HG02571 (cell line): ENCODE data around the gene AFDN.

ENCODE experiments used
- ATAC-seq: cut with Tn5 transposase; IDR thresholded peaks from one replicate; pipeline ENCODE4 v1.9.1; 2021; ENCODE audit warnings: mild to moderate bottlenecking, moderate library complexity; ENCODE audit not compliant: unreplicated experiment

Gene AFDN

GRCh38 chr6:167811442-167812087 lies 15.1 kb upstream of the AFDN start:
- no peak for ATAC-seq

GRCh38 chr6:167812088-167812487 lies 14.6 kb upstream of the AFDN start:
- ATAC-seq = no peak

GRCh38 chr6:167815296-167815980 lies 11.3 kb upstream of the AFDN start:
- ATAC-seq = no peak

GRCh38 chr6:167817016-167817415 lies 9.7 kb upstream of the AFDN start:
- ATAC-seq = no peak

- no peak for ATAC-seq
These were observed 9.0 kb upstream of the AFDN start for GRCh38 chr6:167817729-167818128.

GRCh38 chr6:167819576-167819975 lies 7.1 kb upstream of the AFDN start:
- ATAC-seq = no peak

GRCh38 chr6:167820681-167821080 lies 6.0 kb upstream of the AFDN start:
- ATAC-seq = no peak

GRCh38 chr6:167824591-167825331 lies 1.9 kb upstream of the AFDN start:
- no peak for ATAC-seq

- ATAC-seq = no peak
These were observed 1.1 kb upstream of the AFDN start for GRCh38 chr6:167825332-167826229.

GRCh38 chr6:167826230-167826895 lies 348 bp upstream of the AFDN start:
- peak; percentile 76 for ATAC-seq

- ATAC-seq = peak; percentile 38
These were observed 1.0 kb downstream of the AFDN start for GRCh38 chr6:167827583-167828324.

GRCh38 chr6:167828325-167828956 lies 1.7 kb downstream of the AFDN start:
- no peak for ATAC-seq

- ATAC-seq = no peak
These were observed 2.8 kb downstream of the AFDN start for GRCh38 chr6:167829513-167829912.

- ATAC-seq = no peak
These were observed 4.6 kb downstream of the AFDN start for GRCh38 chr6:167831281-167831828.

- no peak for ATAC-seq
These were observed 6.0 kb downstream of the AFDN start for GRCh38 chr6:167832497-167833395.

GRCh38 chr6:167833396-167833763 lies 6.7 kb downstream of the AFDN start:
- ATAC-seq = no peak

- no peak for ATAC-seq
These were observed 8.5 kb downstream of the AFDN start for GRCh38 chr6:167835260-167835659.

GRCh38 chr6:167836721-167837120 lies 10.0 kb downstream of the AFDN start:
- no peak for ATAC-seq
